NAMALWA (cell line): ENCODE results near the gene CHCHD6.

Experiments used
- DNase-seq: peaks from one replicate; pipeline ENCODE4 v3.0.0-alpha.2; 2015; ENCODE audit warnings: low spot score

Gene CHCHD6

GRCh38 chr3:126895178-126896066 lies 191.4 kb downstream of the CHCHD6 start:
- no peak for DNase-seq

- DNase-seq: no peak
Observed at GRCh38 chr3:126896067-126896441, 192.0 kb downstream of the CHCHD6 start.

- DNase-seq: no peak
Observed at GRCh38 chr3:126896968-126897367, 192.9 kb downstream of the CHCHD6 start.

- DNase-seq: no peak
Observed at GRCh38 chr3:126897943-126898342, 193.9 kb downstream of the CHCHD6 start.

- DNase-seq: no peak
Observed at GRCh38 chr3:126900859-126901540, 197.0 kb downstream of the CHCHD6 start.

- DNase-seq: no peak
Observed at GRCh38 chr3:126901631-126902030, 197.6 kb downstream of the CHCHD6 start.

- DNase-seq: no peak
Observed at GRCh38 chr3:126903521-126903920, 199.5 kb downstream of the CHCHD6 start.

- no peak for DNase-seq
Observed at GRCh38 chr3:126907557-126907956, 203.5 kb downstream of the CHCHD6 start.

GRCh38 chr3:126908752-126909275 lies 204.8 kb downstream of the CHCHD6 start:
- DNase-seq: no peak

- DNase-seq: no peak
Observed at GRCh38 chr3:126910231-126910630, 206.2 kb downstream of the CHCHD6 start.

GRCh38 chr3:126911162-126912026 lies 207.4 kb downstream of the CHCHD6 start:
- peak; percentile 73 for DNase-seq

- DNase-seq: no peak
Observed at GRCh38 chr3:126912027-126912422, 208.0 kb downstream of the CHCHD6 start.

- no peak for DNase-seq
Observed at GRCh38 chr3:126912491-126913195, 208.6 kb downstream of the CHCHD6 start.

GRCh38 chr3:126913524-126913923 lies 209.5 kb downstream of the CHCHD6 start:
- no peak for DNase-seq

- DNase-seq: no peak
Observed at GRCh38 chr3:126914226-126914625, 210.2 kb downstream of the CHCHD6 start.

- no peak for DNase-seq
Observed at GRCh38 chr3:126915015-126915414, 211.0 kb downstream of the CHCHD6 start.

- DNase-seq: no peak
Observed at GRCh38 chr3:126916546-126916945, 212.5 kb downstream of the CHCHD6 start.

GRCh38 chr3:126917232-126917804 lies 213.3 kb downstream of the CHCHD6 start:
- DNase-seq: no peak

- no peak for DNase-seq
Observed at GRCh38 chr3:126918355-126918821, 214.3 kb downstream of the CHCHD6 start.

GRCh38 chr3:126921085-126921824 lies 217.2 kb downstream of the CHCHD6 start:
- DNase-seq: no peak
